ENCODE measurements around the gene SPATA2L.
A peak's percentile ranks its signal among the peaks of the same experiment; 100 is the strongest.
"Not testable (repeated sequence)": the region's sequence is repeated elsewhere in the genome, so short reads cannot be mapped to it uniquely, and the experiment has no call there.

SPATA2L gene

DNA sequence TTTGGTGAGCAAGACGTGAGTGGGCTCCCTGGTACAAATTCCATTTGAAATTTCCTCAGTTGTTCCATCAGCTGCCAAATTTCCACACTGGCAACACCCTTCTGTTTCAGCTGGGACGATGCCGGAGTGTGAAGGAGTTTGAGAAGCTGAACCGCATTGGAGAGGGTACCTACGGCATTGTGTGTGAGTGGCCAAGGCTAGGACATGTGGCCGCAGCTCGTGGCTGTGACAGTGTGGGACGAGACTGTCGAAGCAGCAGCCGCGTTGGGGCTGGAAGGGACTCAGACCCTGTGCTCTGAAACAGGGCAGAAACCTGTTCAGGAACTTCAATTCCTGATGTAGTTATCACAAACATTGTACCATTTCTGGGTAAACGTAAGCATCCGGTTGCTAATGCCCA lies 12.4 kb downstream of the SPATA2L start:
- DNase-seq = no peak

DNA sequence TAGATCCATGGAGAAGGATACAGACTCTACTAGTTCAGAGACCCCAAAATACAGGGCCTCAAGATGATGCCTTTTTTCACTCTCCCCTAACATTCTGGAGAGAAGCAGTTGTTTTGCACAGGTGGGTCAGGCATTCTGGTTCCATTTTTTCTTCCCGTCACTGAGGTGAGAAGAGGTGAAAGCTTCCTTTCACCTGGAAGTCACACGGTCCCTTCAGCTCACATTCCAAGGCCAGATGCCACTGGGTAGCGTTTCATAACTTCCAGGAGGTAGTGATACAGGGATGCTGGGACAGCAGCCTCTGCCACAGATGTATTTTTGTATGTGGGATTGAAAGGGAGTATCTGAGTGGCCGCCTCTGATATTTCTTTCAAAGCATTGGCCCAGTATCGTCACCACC lies 13.1 kb downstream of the SPATA2L start:
- no peak for DNase-seq

DNA sequence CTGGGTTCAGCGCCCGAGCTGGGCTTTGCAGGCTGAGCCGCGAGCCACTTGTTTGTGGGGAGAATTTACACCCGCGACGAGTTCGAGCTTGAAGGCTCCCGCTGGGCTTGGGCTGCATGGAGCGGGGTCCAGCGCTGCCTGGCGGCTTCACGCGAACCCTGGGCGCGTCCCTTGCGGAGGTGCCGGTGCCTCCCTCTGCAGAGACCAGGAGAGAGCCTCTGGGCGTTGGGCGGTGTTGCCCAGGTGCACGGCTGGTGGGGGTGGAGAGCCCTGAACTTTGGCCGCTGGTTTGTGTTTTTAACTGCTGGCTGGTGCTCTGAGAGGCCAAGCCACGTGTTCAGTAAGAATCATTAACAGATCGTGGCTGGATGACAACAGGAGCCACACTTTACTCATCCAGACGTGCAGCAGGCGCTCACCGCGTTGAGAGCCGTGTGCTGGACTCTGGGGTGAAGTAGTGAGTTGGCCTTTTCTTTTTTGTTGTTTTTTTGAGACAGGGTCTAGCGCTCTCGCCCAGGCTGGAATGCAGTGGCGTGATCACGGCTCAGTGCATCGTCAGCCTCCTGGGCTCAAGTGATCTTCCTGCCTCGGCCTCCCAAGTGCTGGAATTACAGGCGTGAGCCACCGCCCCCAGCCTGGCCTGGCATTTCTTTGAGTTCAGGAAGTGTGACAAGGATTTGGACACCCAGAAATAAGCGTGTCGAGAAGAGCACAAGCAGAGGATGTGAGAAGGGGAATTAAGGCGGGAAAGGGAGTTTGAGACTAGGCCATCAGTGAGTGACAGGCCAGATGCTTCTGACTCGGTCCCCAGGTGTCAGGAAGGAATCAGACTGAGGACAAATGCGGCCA lies 14.2 kb downstream of the SPATA2L start:
- DNase-seq = no peak

DNA sequence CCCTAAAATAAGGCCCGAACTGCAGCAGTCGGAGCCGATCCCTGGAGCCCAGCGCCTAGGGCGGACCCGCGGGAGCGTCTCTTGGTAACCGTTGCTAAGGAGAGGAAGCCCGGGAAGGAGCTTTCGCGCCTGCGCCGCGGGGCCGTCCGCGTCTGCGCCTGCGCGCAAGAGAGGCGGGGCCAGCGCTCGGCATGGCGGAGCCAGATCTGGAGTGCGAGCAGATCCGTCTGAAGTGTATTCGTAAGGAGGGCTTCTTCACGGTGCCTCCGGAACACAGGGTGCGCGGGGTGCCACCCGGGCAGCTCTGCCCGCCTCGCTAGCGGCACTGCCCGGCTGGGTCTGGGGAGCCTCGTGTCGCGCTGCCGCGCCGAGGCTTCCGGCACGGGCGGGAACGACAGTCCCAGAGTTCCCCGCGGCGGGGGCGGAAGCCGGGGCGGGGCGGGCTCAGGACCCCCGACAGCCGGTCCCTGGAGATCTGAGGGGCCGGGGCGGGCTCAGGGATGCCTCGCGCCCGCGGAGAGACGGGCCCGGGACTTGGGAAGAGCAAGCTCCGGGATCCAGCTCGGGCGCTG lies 14.9 kb downstream of the SPATA2L start, which contains the start of gene CDK10:
CDK10 (plus strand) TSS at position 170 of the 572 bp plus-strand sequence; CDS start at position 192, 22 bp downstream.
- DNase-seq = peak; percentile 97

DNA sequence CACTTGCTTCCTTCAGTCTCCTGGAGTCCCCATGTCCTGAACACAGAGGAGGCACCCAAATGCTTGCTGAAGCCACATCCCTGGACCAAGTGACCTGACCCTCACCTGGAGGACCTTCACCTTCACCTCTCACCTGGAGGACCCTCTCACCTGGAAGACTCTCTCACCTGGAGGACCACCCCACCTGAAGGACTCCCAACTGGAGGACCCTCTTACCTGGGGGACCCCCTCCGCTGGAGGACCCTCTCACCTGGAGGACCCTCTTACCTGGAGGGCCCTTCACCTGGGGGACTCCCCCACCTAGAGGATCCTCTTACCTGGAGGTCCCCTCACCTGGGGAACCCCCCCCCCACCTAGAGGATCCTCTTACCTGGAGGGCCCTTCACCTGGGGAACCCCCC lies 15.6 kb downstream of the SPATA2L start:
- no peak for DNase-seq

DNA sequence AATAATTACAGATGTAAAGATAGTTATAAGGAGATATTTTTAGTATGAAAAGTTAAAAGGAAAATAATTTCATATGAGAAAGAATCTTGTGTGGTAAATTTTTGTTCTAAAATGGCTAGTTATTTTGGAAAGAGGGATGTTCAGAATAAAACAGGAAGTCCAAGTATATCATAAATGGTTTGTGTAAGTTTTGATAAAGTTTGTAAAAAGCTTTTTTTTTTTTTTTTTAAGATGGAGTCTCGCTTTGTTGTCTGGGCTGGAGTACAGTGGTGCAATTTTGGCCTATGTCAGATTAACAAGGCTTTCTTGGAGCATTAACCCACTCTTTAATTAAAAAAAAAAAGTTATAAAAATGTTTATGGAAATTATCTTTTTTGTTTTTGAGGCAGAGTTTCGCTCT lies 23.2 kb downstream of the SPATA2L start:
- DNase-seq = no peak

DNA sequence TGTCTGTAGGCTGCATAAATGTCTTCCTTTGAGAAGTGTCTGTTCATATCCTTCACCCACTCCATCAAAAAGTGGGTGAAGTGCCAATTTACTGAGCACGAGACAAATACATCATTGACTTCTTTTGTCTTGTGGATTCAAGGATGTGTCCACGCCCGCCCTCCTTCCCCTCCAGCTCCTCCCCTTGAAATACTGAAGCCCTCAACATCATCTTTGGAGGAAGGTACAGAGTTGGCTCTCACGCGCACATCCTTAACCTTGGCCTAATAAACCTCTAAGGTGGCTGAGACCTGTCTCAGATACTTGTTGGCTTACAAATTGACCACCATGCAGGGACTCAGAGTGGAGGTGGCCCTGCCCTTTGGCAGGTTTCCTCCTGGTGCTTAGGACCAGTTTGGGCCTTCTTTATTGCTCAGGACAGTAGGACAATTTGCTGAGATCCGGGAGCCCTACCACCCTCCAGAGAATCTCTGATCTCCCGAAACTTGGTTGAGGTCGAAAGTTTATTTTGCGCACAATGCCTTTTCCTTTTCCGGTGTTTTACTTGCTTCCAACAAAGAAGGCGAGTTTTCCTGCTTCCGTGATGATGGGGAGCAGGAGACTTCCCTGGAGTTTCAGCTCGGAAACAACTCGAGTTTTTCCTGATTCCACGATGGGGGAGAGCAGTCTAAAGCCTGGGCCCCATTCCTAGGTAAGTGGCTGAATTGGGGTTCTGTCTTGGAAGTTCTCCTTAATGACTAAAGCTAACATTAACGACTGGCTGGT lies 29.1 kb downstream of the SPATA2L start:
- no peak for DNase-seq

DNA sequence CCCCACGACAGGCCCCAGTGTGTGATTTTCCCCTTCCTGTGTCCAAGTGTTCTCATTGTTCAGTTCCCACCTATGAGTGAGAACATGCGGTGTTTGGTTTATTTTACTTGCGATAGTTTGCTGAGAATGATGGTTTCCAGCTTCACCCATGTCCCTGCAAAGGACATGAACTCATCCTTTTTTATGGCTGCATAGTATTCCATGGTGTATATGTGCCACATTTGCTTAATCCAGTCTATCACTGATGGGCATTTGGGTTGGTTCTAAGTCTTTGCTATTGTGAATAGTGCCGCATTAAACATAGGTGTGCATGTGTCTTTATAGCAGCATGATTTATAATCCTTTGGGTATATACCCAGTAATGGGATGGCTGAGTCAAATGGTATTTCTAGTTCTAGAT lies 29.9 kb downstream of the SPATA2L start:
- DNase-seq = not testable (repeated sequence)

DNA sequence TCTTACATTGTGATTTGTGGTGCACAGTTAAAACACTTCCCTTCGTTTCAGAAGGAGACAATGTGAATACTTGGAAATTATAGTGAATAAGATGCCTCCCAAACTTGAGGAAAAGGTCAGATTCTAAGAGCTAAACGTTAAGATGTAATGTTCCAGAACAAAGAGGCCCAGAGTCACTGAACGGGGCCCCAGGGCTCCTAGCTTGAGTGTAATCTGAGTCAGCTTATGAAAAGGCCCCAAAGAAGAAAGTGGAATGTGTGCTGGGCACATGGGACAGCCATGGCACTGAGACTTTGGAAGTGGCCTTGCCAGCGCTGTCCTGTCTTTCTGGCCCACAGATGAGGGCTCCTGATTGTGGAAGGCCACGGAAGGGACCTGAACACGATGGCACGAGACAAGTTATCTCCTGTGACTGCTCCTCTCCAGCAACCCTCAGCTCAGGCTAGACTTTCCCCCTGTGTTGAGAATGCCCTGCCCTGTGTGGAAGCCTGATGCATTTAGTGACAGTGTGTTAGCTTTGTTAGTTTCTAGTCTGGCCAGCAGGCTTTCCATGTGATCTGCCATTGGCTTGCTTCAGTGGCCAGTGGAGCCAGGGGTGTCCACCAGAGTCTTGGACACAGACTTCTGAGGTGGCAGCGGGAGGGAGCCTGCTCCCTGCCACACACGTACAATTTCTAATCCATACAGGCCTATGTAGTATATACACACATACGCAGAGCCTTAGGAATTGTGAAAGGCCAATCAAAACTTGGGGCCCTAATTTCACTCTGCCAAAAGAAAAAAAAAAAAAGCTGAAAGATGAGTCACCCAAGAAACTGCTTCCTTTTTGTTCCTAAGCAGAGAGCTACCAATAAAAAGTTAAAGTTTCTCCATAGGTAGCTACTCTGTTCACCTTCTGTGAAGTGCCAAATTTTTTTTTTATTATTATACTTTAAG lies 30.7 kb downstream of the SPATA2L start:
- no peak for DNase-seq

DNA sequence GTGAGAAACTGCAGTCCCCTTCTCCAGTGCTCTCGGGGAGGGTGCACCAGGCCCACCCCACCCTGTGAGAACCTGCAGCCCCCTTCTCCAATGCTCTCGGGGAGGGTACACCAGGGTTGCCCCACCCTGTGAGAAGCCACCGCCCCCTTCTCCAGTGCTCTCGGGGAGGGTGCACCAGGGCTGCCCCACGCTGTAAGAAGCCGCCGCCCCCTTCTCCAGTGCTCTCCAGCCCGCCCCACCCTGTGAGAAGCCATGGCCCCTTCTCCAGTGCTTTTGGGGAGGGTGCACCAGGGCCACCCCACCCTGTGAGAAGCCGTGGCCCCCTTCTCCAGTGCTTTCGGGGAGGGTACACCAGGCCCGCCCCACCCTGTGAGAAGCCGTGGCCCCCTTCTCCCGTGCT lies 31.8 kb downstream of the SPATA2L start:
- DNase-seq = no peak

DNA sequence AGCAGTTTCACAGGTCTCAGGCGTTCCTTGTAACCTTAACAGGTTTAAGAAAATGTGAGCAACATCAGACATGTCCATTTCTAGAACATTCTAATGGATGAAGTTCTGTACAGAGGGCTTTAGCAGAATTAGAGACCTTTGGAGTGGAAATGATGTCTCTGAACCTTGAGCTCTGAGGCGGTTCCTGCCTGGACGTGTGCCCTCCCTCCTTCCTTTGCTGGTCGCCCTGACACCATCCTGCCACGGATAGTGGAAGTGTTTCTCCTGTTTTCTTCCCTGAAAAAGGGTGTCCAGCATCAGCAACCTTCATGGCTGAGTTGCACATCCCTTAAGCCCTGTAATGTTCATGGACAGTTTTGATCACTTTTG lies 32.7 kb downstream of the SPATA2L start:
- no peak for DNase-seq

DNA sequence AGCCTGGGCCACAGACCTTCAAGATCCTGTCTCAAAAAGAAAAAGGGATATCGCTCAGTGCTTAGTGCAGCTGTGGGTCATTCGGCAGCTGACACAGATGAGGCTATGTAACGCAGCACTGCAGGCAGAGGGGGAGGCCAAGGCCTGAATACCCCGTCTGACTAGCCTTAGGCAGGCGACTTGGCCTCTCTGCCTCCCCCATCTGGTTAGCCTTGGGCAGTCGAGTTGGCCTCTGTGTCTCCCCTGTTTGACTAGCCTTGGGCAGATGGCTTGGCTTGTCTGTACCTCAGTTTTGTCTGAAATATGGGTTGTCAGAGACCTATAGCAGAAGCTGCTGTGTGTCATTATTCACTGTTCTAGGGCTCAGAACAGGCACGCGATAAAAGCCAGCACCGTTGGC lies 33.9 kb downstream of the SPATA2L start:
- DNase-seq = no peak

DNA sequence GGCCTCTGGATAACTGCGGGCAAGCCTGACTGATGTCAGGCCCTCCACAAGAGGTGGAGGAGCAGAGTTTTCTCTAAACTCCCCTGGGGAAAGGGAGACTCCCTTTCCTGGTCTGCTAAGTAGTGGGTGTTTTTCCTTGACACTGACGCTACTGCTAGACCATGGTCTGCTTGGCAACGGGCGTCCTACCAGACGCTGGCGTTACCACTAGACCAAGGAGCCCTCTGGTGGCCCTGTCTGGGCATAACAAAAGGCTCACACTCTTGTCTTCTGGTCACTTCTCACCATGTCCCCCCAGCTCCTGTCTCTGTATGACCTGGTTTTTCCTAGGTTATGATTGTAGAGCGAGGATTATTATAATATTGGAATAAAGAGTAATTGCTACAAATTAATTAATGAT lies 34.5 kb downstream of the SPATA2L start:
- not testable (repeated sequence) for DNase-seq

DNA sequence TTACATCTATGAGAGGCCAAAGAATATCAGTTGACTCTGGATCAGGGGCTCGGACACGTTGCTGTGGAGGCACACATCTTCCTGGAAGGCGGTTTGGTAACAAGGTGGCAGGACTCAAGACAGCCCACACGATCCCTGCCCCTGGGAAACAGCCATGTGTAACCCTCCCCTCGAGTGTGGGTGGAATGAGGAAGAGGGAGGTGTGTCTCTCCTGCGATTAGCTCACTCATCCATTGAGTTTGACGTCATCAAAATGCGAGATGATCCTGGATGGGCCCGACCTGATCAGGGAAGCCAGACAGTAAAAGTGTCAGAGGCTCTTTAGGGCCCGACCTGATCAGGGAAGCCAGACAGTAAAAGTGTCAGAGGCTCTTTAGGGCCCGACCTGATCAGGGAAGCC lies 37.3 kb downstream of the SPATA2L start:
- DNase-seq = not testable (repeated sequence)

DNA sequence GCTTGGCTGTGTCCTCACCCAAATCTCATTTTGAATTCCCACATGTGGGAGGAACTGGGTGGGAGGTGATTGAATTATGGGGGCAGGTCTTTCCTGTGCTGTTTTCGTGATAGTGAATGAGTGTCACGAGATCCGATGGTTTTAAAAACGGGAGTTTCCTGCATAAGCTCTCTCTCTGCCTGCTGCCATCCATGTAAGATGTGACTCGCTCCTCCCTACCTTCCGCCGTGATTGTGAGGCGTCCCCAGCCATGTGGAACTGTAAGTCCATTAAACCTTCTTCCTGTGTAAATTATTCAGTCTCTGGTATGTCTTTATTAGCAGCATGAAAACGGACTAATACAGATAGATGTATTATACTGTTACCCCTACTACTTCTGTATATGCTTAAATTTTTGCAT lies 40.3 kb downstream of the SPATA2L start:
- DNase-seq = no peak

DNA sequence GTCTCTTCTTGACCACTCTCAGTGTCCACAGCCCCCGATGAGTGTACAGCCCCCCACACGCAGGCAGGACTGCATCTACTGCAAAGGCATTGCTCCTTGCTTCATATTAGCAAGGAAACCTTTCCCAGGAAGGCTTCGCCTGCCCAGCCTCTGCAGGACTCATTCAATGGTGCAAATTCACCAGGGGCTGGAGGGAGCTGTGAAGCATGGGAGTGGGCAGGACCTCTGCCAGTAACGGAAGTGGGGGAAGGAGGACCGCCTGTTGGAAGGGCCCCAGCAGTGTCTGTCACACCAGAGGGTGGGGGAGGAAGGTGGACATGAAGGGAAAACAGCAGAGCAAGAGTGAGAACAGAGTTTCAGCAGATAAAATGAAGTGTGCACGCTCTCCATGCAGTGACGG lies 41.4 kb downstream of the SPATA2L start:
- DNase-seq = no peak

DNA sequence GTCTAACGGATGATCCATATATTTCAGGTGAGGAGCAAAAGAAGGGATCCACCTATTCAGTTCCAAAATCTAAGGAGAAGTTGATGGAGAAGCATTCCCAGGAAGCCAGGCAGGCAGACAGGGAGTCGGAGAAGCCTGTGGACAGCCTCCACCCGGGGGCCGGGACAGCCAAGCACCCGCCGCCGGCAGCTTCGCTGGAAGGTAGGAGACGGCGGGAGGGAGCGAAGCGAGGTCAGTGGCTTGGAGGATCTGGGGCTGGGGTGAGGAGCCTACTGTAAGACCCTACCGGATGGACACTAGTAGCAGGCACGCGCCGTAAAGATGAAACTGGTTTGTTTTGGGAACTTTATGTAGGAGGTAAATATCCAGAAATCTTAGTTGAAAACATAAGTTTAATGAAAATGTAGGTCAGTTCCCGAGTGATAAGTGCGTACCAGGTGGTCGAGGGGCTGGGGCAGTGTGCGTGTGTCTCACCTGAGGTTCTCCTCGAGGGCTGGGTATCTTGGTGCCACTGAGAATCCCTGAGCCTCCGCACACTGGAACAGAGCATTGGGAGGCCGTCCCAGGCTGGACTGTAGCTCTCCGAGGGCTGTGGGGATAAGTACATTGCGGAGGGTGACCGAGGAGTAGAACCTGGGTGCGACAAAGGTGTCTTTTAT lies 43.2 kb downstream of the SPATA2L start:
- DNase-seq = no peak

DNA sequence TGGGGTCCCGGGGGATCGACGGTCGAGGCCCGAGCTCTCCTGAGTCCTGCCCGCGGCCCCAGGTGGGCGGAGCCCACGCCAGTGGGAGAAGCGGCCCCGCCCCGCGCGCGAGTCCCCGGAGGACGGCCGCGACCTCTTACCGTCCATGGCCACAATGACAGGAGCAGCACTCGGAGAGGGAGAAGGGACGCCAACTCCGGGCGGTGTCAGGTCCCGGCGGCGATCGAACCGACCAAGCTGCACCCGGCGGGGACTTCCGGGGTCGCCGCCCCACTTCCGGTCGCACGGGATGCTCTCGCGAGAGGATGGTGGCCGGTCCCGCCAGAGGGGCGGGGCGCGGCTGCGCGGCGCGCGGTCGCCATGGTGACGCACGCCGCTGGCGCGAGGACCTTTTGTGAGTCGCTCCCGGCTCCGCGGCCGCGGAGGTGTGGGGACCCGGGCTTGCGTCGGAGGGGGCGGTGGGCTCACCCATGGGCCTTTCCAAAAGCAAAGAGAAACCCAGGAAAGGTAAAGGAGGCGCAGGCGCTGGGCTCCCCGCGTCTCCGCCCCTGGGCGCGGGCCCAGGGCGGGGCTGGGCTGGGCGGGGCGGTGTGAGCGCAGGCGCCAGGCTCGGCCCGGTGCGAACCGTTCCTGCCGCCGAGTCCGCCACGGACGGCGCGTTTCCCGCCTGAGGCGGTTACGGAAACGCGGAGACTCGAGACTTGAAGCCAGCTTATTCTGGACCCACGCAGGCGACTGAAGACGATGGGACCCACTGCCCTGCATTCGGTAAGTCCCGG lies 43.9 kb downstream of the SPATA2L start, which contains the start of the genes CHMP1A and SPATA33:
CHMP1A (minus strand) TSS at position 267 of the 779 bp plus-strand sequence; CDS start at position 147, 120 bp downstream.
SPATA33 (plus strand) TSS at position 395 of the 779 bp plus-strand sequence; CDS start at position 471, 76 bp downstream.
- DNase-seq = peak; percentile 95

DNA sequence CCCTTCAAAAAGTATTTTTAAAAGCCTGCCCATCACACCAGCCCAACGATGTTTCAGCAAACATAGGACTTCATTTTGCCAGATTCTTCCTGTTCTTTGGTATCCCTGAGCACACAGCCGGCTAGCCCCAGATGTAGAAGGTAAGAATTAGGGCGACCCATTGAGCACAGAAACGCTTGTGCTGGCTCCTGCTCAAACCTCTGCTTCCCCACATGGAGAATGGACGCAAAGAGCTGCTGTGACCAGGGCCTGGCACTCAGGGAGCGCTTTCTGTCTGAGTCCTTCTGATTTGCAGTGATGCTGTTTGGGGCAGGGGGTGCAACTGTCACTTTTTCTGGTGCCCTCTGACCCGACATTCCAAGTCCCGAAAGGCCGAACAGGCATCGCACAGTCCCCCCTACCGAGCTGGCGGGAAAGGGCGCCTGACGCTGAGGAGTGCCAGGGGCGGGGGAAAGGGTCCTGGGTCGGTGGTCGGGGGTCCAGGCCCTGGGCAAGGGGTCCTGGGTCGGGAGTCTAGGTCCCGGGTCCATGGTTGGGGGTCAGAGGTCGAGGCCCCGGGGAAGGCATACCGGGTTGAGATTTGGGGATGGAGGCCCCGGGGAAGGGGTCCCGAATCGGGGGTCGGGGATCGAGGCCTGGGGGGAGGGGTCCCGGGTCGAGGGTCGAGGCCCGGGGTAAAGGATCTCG lies 44.9 kb downstream of the SPATA2L start:
- DNase-seq = no peak

DNA sequence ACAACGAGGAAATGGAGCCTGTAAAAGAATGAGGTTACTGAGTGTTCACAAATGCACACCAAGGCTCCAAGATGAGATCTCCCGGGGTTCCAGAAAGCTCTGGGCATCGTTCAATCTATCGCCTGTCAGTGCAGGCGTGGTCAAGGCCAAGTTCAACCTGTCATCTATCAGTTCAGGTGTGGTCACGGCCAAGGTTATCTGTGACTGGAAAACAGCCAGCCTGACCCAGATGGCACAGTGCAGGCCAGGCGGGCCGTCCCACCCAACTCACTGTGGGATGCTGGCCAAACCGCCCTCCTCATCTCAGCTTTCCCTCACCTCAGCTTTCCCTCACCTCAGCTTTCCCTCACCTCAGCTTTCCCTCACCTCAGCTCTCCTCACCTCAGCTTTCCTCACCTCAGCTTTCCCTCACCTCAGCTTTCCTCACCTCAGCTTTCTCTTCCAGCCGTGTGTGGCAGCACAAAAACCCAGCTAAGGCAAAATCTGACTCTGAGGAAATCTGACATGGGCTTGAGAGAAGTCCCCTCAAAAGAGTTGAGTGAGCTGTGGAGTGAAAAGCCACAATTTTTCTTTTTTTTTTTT lies 46.4 kb downstream of the SPATA2L start:
- no peak for DNase-seq
